NCI-H82 (cell line): ENCODE data around the gene FAM156B.
"Not testable (repeated sequence)": the region's sequence is repeated elsewhere in the genome, so short reads cannot be mapped to it uniquely, and the experiment has no call there.

Experiments
- DNase-seq: peaks from one replicate; lab custom pipeline; 2025; lab: John Stamatoyannopoulos, UW

FAM156B gene

DNA sequence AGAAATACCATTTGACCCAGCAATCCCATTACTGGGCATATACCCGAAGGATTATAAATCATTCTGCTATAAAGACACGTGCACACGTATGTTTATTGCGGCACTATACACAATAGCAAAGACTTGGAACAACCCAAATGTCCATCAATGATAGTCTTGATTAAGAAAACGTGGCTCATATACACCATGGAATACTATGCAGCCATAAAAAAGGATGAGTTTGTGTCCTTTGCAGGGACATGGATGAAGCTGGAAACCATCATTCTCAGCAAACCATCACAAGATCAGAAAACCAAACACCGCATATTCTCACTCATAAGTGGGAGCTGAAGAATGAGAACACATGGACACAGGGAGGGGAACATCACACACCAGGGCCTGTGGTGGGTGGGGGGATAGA is 33.1 kb downstream of the FAM156B start:
- not testable (repeated sequence) for DNase-seq

DNA sequence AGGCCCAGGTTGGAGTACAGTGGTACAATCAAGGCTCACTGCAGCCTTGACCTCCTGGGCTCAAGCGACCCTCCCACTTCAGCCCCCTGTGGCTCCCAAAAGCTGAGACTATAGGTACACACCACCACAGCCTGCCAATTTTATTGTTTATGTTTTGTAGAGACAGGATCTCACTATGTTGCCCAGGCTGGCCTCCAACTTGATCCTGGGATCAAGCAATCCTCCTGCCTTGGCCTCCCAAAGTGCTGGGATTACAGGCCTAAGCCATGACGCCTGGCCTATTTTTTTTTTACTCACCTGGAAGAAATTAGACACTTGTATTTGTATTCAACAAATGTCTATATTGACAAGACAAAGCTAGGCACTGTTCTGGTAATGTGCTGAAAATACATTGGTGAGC is 36.1 kb downstream of the FAM156B start:
- no peak for DNase-seq

DNA sequence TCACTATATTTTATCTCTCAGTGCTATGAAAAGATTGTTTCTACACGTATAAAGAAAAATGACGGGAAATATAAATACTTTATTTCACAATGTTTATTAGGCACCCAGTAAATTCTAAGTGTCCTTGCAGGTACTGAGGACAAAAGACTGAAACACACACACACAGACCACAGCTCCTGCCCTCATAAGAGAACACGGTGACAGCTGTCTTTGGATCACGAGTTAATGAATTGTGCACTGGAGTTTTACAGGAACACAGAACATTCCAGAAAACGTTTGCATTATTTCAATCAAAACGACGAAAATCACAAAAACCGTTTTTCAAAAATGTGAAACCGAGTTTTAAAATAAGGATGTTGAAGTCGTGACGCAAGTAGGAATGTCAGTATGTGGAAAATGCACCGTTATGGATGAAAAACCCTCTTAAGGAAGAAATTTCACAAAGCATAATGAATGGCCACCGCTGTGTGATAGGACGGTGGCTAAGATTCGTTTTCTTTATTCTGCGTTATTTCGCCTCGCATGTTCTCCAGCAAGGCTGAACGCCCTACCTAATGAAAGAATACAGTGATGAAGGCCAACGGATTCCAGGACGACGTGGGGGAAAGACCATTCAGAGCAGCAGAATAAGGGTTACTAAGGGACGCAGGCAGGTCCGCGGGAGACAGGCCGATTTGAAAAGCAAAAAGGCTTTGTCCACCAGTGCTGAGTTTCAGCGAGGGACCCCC is 37.0 kb downstream of the FAM156B start:
- peak; percentile 29 for DNase-seq

DNA sequence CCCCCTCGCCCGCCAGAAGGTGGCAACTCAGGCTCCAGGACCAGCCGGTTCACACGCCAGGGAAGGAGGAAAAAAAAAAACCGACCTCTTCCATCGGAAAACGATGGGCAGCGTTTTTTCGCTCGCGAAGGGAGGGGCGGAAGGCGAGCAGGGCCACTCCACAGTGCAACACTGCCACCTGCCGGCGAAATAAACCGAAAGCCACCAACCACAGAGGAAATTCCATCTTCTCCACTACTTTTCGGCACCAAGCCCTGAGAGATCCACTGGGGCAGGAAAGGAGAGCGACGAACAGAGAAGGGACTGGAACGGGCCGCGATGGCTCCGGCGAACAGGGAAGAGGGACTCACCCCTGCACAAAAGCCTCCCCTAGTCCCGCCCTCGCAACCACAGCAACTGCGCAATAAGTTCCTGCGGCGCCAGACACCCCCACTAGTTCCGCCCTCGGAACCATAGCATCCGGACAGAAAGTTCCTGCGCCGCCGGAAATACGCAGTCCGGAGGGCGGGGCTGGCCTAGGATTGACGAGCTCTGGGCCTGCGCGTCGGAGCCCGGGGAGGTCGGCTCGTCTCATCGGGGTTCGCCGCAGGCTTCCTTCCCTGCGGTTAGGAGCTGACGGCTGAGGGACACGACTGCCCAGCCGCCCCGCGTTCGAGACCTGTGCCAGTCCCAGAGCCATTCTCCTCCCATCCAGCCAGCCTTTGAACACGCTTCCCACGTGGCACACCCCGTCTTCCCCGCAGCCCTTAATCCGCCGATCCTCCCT is 37.8 kb downstream of the FAM156B start:
- peak; percentile 95 for DNase-seq

DNA sequence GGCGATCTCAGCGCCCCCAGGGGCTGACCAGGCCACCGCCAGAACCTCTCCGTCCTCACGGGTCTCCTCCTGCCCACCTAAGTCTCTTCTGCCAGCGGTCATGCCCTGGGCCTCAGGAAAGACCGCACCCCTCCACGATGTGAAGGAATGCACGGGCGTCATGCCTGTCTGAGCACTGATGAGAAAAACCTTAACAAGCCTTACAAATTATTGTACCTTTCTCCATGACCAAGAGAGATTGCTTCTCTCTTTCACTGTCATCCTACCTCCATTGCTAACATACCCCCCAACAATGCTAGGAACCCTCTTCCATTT is 38.3 kb downstream of the FAM156B start:
- DNase-seq = not testable (repeated sequence)

DNA sequence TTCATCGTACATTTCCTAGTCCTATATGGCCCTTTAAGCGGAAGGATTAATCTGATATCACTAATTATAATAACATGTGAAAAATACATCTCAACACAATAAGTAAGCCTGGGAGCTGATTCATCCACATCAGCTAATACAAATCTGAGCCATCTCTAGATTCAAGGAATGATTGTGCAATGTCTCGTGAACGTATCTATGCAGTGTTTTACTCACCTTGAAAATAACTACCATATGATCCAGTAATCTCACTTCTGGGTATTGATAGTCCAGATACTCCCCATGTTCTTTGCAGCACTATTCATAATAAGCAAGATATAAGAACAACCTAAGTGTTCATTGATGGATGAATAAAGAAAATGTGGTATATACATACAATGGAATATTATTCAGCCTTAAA is 43.6 kb downstream of the FAM156B start:
- DNase-seq = not testable (repeated sequence)

DNA sequence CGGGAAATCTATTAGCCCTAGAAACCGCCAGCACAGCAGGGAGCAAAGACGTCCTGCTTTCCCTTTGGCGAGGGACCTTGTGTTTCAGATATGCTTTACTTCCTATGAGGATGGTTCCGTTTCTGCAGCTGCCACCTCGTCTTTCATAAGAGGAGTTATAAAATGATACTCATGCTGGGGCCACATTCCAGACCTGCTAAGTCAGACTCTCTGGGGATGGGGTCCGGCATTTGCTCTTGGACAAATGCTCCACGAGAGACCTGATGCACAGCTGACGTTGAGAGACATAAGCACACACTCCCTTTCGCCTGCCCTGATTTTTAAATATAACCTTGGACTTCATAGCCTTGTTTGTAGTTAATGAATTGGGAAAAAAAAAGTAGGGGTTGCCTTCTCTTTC is 44.6 kb downstream of the FAM156B start:
- DNase-seq = not testable (repeated sequence)

DNA sequence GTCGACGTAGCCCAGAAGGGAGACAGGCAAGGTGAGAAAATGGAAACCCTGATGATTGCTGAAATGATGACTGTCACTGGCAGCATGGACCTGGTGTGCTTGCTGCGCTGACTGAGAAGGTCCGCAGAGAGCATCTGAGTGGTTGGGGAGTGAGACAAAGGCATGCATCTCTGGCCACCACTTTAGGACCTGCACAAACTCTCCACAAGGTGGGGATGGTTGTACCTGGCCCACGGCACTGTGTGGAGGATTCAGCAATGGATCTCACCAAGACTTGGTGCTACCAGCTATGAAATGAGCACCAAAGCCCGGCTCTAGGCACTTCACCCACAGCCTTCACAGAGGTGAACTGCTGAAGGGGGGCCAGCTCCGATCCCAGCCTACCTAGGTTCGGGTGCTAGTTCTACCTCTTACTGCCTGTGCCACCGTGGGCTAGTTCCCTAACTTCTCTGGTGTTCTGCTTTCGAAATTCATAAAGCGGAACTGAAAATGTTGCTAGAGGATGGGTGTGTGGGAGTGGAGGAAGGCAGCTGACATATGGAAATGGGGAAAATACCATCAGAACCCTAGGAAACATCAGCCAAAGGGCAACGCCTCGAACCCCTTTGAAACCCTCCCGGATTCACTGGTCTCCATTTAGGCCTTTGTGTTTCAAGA is 48.8 kb downstream of the FAM156B start:
- DNase-seq = not testable (repeated sequence)

DNA sequence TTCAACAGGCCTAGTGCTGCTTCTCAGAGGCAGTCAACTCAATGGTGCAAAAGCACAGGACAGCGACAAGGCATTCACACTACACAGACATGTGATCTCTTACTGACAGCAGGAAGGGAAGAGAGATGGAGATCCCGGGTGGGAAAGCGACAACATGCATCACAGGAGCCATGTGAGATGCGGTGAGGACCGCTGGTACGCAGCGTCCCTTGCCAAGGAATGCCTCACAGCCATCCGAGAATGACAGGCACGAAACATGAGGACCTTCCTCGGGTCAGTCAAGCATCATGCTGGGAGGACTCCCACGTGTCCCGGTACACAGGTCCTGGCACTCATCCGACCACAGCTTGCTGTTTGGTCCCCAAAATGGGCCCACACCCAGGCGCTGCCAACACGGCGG is 50.4 kb downstream of the FAM156B start:
- DNase-seq = not testable (repeated sequence)

DNA sequence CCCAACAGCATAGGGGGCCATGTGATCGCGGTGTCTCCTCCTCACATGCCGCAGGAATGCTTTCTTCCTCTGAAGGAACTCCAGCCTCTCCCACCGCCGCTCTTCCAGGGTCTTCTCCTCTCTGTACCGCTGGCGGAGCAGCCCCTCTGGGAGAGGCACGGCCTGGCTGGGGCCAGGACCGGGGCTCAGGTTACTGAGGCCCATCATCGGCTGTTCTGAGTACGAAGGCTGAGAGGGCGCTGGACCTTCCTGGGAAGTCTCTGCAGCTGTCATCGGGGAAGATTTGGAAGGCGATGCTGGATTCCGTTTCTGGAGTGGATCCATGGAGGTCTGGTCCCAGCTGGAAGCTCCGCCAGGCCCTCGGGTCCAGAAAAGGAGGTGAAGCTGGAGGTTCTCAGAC is 51.1 kb downstream of the FAM156B start:
- DNase-seq = not testable (repeated sequence)

DNA sequence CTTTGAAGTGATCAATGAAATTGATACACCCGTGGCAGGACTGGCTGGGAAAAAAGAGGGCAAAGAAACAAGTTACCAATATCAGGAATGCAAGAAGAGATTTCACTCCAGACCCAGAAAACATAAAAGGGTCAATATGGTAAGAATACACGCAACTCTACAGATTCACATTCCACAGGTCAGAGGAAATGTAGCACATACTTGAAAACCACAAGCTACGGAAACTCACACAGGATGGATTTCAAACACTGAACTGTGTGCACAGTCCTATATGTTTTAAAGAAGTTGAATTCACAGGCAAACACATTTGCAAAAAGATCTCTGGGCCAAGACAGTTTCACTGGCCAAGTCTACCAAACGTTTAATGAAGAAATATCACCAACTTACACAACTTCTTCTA is 52.2 kb downstream of the FAM156B start:
- DNase-seq = not testable (repeated sequence)

DNA sequence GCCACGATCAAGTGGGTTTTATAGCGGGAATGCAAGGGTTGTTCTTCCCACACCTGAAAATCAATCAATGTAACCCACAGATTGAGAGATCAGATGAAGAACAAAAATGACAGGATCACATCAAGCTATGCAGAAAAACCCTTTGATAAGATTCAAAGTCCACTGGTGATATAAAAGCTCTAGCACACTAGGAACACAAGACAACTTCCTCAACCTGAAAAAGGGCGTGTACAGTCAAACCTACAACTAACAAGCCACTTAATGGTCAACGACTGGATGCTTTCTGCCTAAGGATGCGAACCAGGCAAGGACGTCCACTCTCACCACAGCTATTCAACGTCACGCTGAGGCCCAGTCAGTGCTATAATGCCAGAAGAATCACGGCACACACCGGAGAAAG is 52.8 kb downstream of the FAM156B start:
- DNase-seq = not testable (repeated sequence)
